MM.1S (cell line): ENCODE measurements around the gene SYNGR4.

Source experiments
- CTCF ChIP-seq: fragments of 300-600 bp; sonication (generic); IDR thresholded peaks from 2 replicates; pipeline ENCODE4 v1.5.1; 2016; ENCODE audit warnings: antibody characterized with exemption, low read length, mixed read lengths
- EZH2 ChIP-seq: fragments of 300-600 bp; sonication (generic); optimal IDR thresholded peaks from 2 replicates; pipeline ENCODE3; 2017; ENCODE audit warnings: low read depth, mild to moderate bottlenecking, antibody characterized with exemption, low read length, mixed read lengths
- EZH2phosphoT487 ChIP-seq: fragments of 300-600 bp; sonication (generic); IDR thresholded peaks from 2 replicates; pipeline ENCODE4 v1.6.1; 2018; ENCODE audit warnings: antibody characterized with exemption, low read length

GRCh38 chr19:48363810-48364597, at the start of gene SYNGR4, which contains the start of gene TMEM143:
- TF ChIP-seq CTCF (no peak), EZH2 (no peak), EZH2phosphoT487 (no peak)
